ENCODE measurements around the gene GABRB3. TPM values are rescaled to one million over a fixed set of nuclear protein-coding genes. Genes with fewer than 3 reads are reported as not detected.

Gene GABRB3
- total RNA-seq, 2 experiments from 2014 or later, result 0.16 TPM; not detected in 1

DNA sequence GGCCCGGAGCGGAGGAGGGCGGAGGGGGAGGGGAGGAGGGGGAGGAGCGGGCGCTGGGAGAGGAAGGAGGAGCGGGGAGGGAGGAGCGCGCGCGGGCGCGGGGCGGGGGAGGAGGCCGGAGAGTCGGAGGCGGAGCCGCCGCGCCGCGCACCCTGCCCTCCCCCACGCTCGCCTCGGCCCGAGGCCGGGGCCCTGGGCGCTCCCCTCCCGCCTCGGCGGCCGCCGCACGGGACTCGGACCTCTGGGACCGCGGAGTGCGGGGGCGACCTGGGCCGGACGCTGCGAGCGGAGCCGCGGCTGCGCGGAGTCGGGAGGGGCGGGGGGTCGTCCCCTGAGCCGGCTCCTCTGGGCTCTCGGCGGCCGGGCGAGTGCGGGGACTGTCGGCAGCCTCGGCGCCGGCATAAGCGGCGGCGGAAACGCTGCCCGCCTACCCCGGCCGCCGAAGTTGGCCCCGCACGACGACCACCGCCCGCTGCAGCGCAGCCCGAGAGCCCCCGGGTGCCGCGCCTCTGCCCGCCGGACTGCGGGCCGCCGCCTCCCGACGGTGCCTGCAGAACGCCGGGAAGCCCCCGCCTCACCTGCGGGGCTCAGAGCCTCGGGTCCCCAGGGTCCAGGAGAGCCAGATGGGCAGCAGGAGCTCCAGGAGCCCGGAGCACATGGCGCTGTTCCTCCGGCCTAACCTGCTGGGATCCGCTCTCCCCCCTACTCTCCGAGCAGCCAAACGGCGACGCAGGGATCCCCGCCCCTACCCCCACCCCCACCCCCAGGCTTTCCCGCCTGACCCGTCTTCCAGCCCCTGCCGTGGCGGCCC is 406 bp upstream of the GABRB3 start:
- H3K9me3 Mint-ChIP-seq, result peaks cover 2% of the 10 kb centered on the region
- H3K4me3 Mint-ChIP-seq, result no peak overlapping the region
- no peaks in the 10 kb centered on the region for H3K36me3 Mint-ChIP-seq (ENCODE audit: low read depth)
- DNase-seq (peak; percentile 1), ATAC-seq (no peak)
- ChIA-PET CTCF (no interaction called here), POLR2A (no interaction called here)
- peaks cover 45% of the 10 kb centered on the region for H3K27me3 Mint-ChIP-seq
- H3K27ac Mint-ChIP-seq, result no peak overlapping the region
- peaks cover 2% of the 10 kb centered on the region for H3K4me1 Mint-ChIP-seq (ENCODE audit: low read depth)
- TF ChIP-seq, protein P1, sequence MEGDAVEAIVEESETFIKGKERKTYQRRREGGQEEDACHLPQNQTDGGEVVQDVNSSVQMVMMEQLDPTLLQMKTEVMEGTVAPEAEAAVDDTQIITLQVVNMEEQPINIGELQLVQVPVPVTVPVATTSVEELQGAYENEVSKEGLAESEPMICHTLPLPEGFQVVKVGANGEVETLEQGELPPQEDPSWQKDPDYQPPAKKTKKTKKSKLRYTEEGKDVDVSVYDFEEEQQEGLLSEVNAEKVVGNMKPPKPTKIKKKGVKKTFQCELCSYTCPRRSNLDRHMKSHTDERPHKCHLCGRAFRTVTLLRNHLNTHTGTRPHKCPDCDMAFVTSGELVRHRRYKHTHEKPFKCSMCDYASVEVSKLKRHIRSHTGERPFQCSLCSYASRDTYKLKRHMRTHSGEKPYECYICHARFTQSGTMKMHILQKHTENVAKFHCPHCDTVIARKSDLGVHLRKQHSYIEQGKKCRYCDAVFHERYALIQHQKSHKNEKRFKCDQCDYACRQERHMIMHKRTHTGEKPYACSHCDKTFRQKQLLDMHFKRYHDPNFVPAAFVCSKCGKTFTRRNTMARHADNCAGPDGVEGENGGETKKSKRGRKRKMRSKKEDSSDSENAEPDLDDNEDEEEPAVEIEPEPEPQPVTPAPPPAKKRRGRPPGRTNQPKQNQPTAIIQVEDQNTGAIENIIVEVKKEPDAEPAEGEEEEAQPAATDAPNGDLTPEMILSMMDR (IDR thresholded peaks at IDR 0.05), result no peak
- intact Hi-C loops (cut with micrococcal nuclease), result no loop called here

DNA sequence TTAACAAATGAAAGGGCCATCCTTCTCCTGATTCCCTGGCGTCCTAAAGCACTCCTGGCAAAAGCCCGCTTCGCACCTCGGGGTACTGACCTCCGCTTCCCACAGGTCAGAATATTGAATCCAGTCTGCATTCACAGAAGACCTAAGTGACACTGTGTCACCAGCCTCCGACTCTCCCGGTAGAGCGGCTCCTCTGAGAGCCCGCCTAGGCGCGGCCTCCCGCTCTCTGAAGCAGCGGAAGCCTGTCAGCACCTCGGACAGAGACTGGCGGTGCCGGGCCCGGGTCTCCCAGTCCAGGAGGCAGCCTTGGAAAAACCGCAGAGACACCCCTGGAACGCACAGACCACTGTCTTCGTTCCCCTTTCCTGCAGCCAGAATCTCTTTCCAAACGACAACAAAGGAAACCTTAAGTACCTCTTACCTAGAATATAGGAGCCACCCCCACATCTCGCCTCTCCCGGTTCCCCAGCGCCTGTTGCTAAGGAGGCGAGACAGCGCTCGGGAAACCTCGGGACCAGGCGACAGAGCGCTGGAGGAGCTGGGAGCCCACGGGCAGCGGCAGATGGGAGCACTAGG is 1.2 kb downstream of the GABRB3 start:
- no peak overlapping the region for H3K4me3 Mint-ChIP-seq
- POLR2A ChIA-PET, result no interaction called here
- H3K27ac Mint-ChIP-seq, result no peak overlapping the region
- peak; percentile 1 for DNase-seq
- peaks cover 39% of the 10 kb centered on the region for H3K27me3 Mint-ChIP-seq
- intact Hi-C loops (cut with micrococcal nuclease), result no loop called here
- H3K4me1 Mint-ChIP-seq (ENCODE audit: low read depth), result peaks cover 2% of the 10 kb centered on the region
- H3K36me3 Mint-ChIP-seq (ENCODE audit: low read depth), result no peaks in the 10 kb centered on the region
- H3K9me3 Mint-ChIP-seq, result peaks cover 3% of the 10 kb centered on the region
- TF ChIP-seq, protein P1 (IDR thresholded peaks at IDR 0.05), result no peak
- CTCF ChIA-PET, result no interaction called here
- no peak for ATAC-seq

DNA sequence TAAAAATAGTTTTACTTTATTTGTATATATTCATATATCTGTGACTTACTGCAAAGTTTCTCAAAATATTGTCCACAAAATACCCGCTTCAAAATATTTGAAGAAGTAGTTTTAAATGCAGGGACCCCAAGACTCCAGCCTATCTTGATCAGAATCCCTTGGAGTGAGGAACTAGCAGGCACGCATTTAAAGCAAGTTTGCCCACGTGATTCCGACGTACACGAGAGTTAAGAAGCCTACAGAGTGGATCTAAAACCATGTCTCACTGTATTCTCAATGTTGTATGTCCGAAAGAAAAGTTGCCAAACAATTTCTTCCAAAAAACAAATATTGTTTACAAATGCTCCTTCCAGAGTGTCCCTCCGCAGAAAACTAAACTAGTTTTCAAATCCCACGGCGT is 1.7 kb downstream of the GABRB3 start:
- Mint-ChIP-seq H3K4me1 (ENCODE audit: low read depth) (peaks cover 2% of the 10 kb centered on the region), H3K9me3 (peaks cover 3% of the 10 kb centered on the region), H3K36me3 (ENCODE audit: low read depth) (no peaks in the 10 kb centered on the region), H3K27ac (no peak overlapping the region), H3K27me3 (peaks cover 38% of the 10 kb centered on the region), H3K4me3 (no peak overlapping the region)
- CTCF ChIA-PET, result no interaction called here
- POLR2A ChIA-PET, result no interaction called here
- DNase-seq (no peak), ATAC-seq (no peak)
- TF ChIP-seq, protein P1 (IDR thresholded peaks at IDR 0.05), result no peak
- intact Hi-C loops (cut with micrococcal nuclease), result no loop called here

DNA sequence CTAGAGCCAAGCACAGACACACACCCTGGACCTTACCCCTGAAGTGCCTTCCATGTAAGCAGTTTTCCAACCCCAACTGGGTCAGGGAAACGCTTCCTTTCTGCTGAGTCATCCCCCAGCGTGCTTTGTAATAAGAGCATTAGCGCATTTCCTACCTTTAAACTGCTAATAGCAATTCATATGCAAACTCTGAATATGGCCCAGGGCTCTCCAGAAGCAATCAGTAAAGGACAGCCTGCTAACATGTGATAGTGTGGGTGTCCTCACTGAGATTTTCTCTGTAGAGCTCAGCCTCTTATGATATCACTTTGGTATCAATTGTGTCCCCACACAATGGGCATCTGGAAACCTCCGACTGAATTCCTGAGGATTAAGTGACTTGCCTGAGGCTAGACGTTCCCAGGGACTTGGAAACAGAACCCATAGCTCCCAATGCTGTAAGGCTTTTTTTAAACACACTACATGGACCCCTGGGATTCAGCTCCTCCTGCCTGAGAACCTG is 5.6 kb downstream of the GABRB3 start:
- Mint-ChIP-seq H3K27me3 (peaks cover 23% of the 10 kb centered on the region), H3K4me3 (no peak overlapping the region), H3K9me3 (peaks cover 6% of the 10 kb centered on the region), H3K36me3 (ENCODE audit: low read depth) (no peaks in the 10 kb centered on the region), H3K4me1 (ENCODE audit: low read depth) (no peaks in the 10 kb centered on the region), H3K27ac (no peak overlapping the region)
- DNase-seq, result no peak
- POLR2A ChIA-PET, result no interaction called here
- intact Hi-C loops (cut with micrococcal nuclease), result no loop called here
- CTCF ChIA-PET, result no interaction called here
- TF ChIP-seq, protein P1 (IDR thresholded peaks at IDR 0.05), result no peak
- ATAC-seq, result no peak

DNA sequence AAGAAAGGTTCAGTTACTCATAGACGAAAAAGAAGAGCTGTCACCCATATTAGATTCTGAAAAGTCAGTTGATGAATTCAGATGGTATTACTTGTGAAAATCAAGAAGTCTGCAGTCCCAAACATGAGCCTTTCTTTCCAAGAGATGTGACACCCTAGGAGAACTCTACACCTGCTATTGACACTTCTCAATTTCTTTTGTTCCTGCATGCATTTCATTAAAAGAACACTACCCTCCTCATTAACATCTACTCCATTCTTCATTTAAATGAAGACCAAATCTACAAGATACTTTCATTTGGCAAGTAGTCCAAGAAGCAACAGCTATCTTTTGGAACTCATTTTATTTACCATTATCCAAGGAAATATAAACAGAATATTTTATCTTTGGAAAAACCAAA is 6.6 kb downstream of the GABRB3 start:
- intact Hi-C loops (cut with micrococcal nuclease), result no loop called here
- no peaks in the 10 kb centered on the region for H3K36me3 Mint-ChIP-seq (ENCODE audit: low read depth)
- H3K4me1 Mint-ChIP-seq (ENCODE audit: low read depth), result no peaks in the 10 kb centered on the region
- ATAC-seq (no peak), DNase-seq (no peak)
- ChIA-PET CTCF (no interaction called here), POLR2A (no interaction called here)
- TF ChIP-seq, protein P1 (IDR thresholded peaks at IDR 0.05), result no peak
- H3K27ac Mint-ChIP-seq, result no peak overlapping the region
- no peak overlapping the region for H3K4me3 Mint-ChIP-seq
- H3K9me3 Mint-ChIP-seq, result peaks cover 6% of the 10 kb centered on the region
- H3K27me3 Mint-ChIP-seq, result peaks cover 16% of the 10 kb centered on the region

Data from activated CD8-positive, alpha-beta T cell treated with anti-CD3 and anti-CD28 coated beads for 36 hours (primary cell).